ENCODE data around the gene NLRC5.

NLRC5 gene

GRCh38 chr16:57026778-57027062, 37.4 kb downstream of the NLRC5 start:
- no peaks in the 10 kb centered on the region for H3K9me3 ChIP-seq (ENCODE audit: control insufficient read depth in 2 of 2, low read length in 2 of 2)
- H3K4me3 ChIP-seq (ENCODE audit: low read length in 2 of 2): no peak overlapping the region
- peaks cover 5 to 6% of the 10 kb centered on the region in 2 donors for H3K36me3 ChIP-seq (ENCODE audit: control insufficient read depth in 2 of 2, insufficient read depth in 2 of 2, low read length in 2 of 2)
- H3K9ac ChIP-seq (ENCODE audit: low read length in 2 of 2): no peak overlapping the region
- no peak overlapping the region for H3K27ac ChIP-seq (ENCODE audit: low read length)
- H3K27me3 ChIP-seq (ENCODE audit: control insufficient read depth in 1 of 2, insufficient read depth in 2 of 2, low read length in 2 of 2): no peaks in the 10 kb centered on the region
- no peaks in the 10 kb centered on the region for H3K4me1 ChIP-seq (ENCODE audit: control insufficient read depth, insufficient read depth, low read length)

DNA sequence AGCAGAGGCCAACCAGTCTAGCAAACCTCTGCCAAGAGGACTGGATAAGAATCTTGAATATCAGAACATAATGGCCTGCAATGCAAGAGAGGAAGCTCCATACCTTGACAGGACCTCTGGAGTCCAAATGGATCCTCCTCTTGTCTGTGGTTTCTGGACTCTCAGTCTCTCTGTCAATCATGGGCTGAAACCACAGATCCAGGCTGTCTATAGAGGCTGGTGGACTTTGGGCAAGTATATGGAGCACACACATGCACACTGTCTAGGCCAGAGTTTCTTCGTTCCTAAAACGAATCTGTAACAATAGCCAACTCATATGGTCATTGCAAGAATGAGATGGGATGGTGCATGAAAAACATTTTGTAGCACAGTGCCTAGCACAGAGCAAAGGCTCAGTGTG, 37.7 kb downstream of the NLRC5 start:
- H3K4me3 ChIP-seq (ENCODE audit: low read length in 2 of 2): no peak overlapping the region
- H3K36me3 ChIP-seq (ENCODE audit: control insufficient read depth in 2 of 2, insufficient read depth in 2 of 2, low read length in 2 of 2): peaks cover 3 to 4% of the 10 kb centered on the region in 2 donors
- no peaks in the 10 kb centered on the region for H3K4me1 ChIP-seq (ENCODE audit: control insufficient read depth, insufficient read depth, low read length)
- no peak overlapping the region for H3K27ac ChIP-seq (ENCODE audit: low read length)
- H3K9me3 ChIP-seq (ENCODE audit: control insufficient read depth in 2 of 2, low read length in 2 of 2): no peaks in the 10 kb centered on the region
- no peaks in the 10 kb centered on the region for H3K27me3 ChIP-seq (ENCODE audit: control insufficient read depth in 1 of 2, insufficient read depth in 2 of 2, low read length in 2 of 2)
- no peak overlapping the region for H3K9ac ChIP-seq (ENCODE audit: low read length in 2 of 2)

DNA sequence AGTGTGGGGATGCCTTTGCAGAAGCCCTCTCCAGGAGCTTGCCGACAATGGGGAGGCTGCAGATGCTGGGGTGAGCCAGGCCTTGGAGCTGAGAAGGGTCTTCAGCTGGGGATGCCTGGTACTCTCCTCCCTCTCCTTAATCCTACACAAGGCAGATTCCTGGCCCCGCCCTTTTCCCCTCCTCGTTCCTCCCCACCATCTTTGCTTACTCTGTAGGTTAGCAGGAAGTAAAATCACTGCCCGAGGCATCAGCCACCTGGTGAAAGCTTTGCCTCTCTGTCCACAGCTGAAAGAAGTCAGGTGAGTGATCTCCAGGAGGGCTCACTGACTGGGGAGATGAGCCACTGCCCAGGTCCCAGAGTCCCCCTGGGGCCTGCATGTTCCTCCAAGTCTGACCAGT, 38.7 kb downstream of the NLRC5 start:
- no peaks in the 10 kb centered on the region for H3K4me1 ChIP-seq (ENCODE audit: control insufficient read depth, insufficient read depth, low read length)
- no peaks in the 10 kb centered on the region for H3K27me3 ChIP-seq (ENCODE audit: control insufficient read depth in 1 of 2, insufficient read depth in 2 of 2, low read length in 2 of 2)
- H3K36me3 ChIP-seq (ENCODE audit: control insufficient read depth in 2 of 2, insufficient read depth in 2 of 2, low read length in 2 of 2): peaks cover 3% of the 10 kb centered on the region in 2 donors
- H3K9me3 ChIP-seq (ENCODE audit: control insufficient read depth in 2 of 2, low read length in 2 of 2): no peaks in the 10 kb centered on the region
- H3K9ac ChIP-seq (ENCODE audit: low read length in 2 of 2): no peak overlapping the region
- H3K27ac ChIP-seq (ENCODE audit: low read length): no peak overlapping the region
- H3K4me3 ChIP-seq (ENCODE audit: low read length in 2 of 2): no peak overlapping the region

GRCh38 chr16:57029161-57030160, 40.1 kb downstream of the NLRC5 start:
- H3K36me3 ChIP-seq (ENCODE audit: control insufficient read depth in 2 of 2, insufficient read depth in 2 of 2, low read length in 2 of 2): peaks cover 3 to 6% of the 10 kb centered on the region in 2 donors
- H3K4me1 ChIP-seq (ENCODE audit: control insufficient read depth, insufficient read depth, low read length): no peaks in the 10 kb centered on the region
- H3K4me3 ChIP-seq (ENCODE audit: low read length in 2 of 2): no peak overlapping the region
- no peak overlapping the region for H3K27ac ChIP-seq (ENCODE audit: low read length)
- no peaks in the 10 kb centered on the region for H3K9me3 ChIP-seq (ENCODE audit: control insufficient read depth in 2 of 2, low read length in 2 of 2)
- no peak overlapping the region for H3K9ac ChIP-seq (ENCODE audit: low read length in 2 of 2)
- no peaks in the 10 kb centered on the region for H3K27me3 ChIP-seq (ENCODE audit: control insufficient read depth in 1 of 2, insufficient read depth in 2 of 2, low read length in 2 of 2)

GRCh38 chr16:57030346-57030902, 41.1 kb downstream of the NLRC5 start:
- no peaks in the 10 kb centered on the region for H3K27me3 ChIP-seq (ENCODE audit: control insufficient read depth in 1 of 2, insufficient read depth in 2 of 2, low read length in 2 of 2)
- peaks cover 3 to 7% of the 10 kb centered on the region in 2 donors for H3K36me3 ChIP-seq (ENCODE audit: control insufficient read depth in 2 of 2, insufficient read depth in 2 of 2, low read length in 2 of 2)
- H3K9ac ChIP-seq (ENCODE audit: low read length in 2 of 2): no peak overlapping the region
- no peaks in the 10 kb centered on the region for H3K9me3 ChIP-seq (ENCODE audit: control insufficient read depth in 2 of 2, low read length in 2 of 2)
- no peaks in the 10 kb centered on the region for H3K4me1 ChIP-seq (ENCODE audit: control insufficient read depth, insufficient read depth, low read length)
- H3K27ac ChIP-seq (ENCODE audit: low read length): no peak overlapping the region
- H3K4me3 ChIP-seq (ENCODE audit: low read length in 2 of 2): no peak overlapping the region

GRCh38 chr16:57031156-57031555, 41.8 kb downstream of the NLRC5 start:
- Histone ChIP-seq H3K36me3 (ENCODE audit: control insufficient read depth in 2 of 2, insufficient read depth in 2 of 2, low read length in 2 of 2) (peaks cover 3 to 7% of the 10 kb centered on the region in 2 donors), H3K27ac (ENCODE audit: low read length) (no peak overlapping the region), H3K9me3 (ENCODE audit: control insufficient read depth in 2 of 2, low read length in 2 of 2) (no peaks in the 10 kb centered on the region), H3K9ac (ENCODE audit: low read length in 2 of 2) (no peak overlapping the region), H3K4me1 (ENCODE audit: control insufficient read depth, insufficient read depth, low read length) (no peaks in the 10 kb centered on the region), H3K4me3 (ENCODE audit: low read length in 2 of 2) (no peak overlapping the region), H3K27me3 (ENCODE audit: control insufficient read depth in 1 of 2, insufficient read depth in 2 of 2, low read length in 2 of 2) (no peaks in the 10 kb centered on the region)

GRCh38 chr16:57032346-57032745, 43.0 kb downstream of the NLRC5 start:
- Histone ChIP-seq H3K9ac (ENCODE audit: low read length in 2 of 2) (no peak overlapping the region), H3K27ac (ENCODE audit: low read length) (no peak overlapping the region), H3K4me3 (ENCODE audit: low read length in 2 of 2) (no peak overlapping the region), H3K9me3 (ENCODE audit: control insufficient read depth in 2 of 2, low read length in 2 of 2) (no peaks in the 10 kb centered on the region), H3K36me3 (ENCODE audit: control insufficient read depth in 2 of 2, insufficient read depth in 2 of 2, low read length in 2 of 2) (peaks cover 3 to 7% of the 10 kb centered on the region in 2 donors), H3K27me3 (ENCODE audit: control insufficient read depth in 1 of 2, insufficient read depth in 2 of 2, low read length in 2 of 2) (no peaks in the 10 kb centered on the region), H3K4me1 (ENCODE audit: control insufficient read depth, insufficient read depth, low read length) (no peaks in the 10 kb centered on the region)

DNA sequence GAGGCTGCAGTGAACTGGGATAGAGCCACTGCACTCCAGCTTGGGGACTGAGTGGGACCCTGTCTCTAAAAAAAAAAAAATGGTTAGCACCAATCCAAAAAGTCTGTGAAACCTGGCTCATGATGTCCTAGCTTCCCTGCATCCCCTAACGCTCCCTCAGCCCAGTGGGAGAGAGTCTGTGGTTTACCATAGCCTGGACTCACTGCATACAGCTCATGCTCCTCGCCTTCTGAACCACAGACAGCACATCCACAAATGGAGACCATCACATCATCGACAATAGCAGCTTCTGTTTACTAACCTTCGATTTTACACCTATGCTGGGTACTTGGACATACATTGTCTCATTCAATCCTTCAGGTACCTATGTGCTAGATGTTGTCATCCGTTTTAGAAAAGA, 43.6 kb downstream of the NLRC5 start:
- H3K27me3 ChIP-seq (ENCODE audit: control insufficient read depth in 1 of 2, insufficient read depth in 2 of 2, low read length in 2 of 2): no peaks in the 10 kb centered on the region
- H3K36me3 ChIP-seq (ENCODE audit: control insufficient read depth in 2 of 2, insufficient read depth in 2 of 2, low read length in 2 of 2): peaks cover 3 to 7% of the 10 kb centered on the region in 2 donors
- H3K4me3 ChIP-seq (ENCODE audit: low read length in 2 of 2): no peak overlapping the region
- no peaks in the 10 kb centered on the region for H3K4me1 ChIP-seq (ENCODE audit: control insufficient read depth, insufficient read depth, low read length)
- no peak overlapping the region for H3K9ac ChIP-seq (ENCODE audit: low read length in 2 of 2)
- no peaks in the 10 kb centered on the region for H3K9me3 ChIP-seq (ENCODE audit: control insufficient read depth in 2 of 2, low read length in 2 of 2)
- no peak overlapping the region for H3K27ac ChIP-seq (ENCODE audit: low read length)

GRCh38 chr16:57036315-57036714, 47.0 kb downstream of the NLRC5 start:
- Histone ChIP-seq H3K4me1 (ENCODE audit: control insufficient read depth, insufficient read depth, low read length) (no peaks in the 10 kb centered on the region), H3K9ac (ENCODE audit: low read length in 2 of 2) (no peak overlapping the region), H3K9me3 (ENCODE audit: control insufficient read depth in 2 of 2, low read length in 2 of 2) (no peaks in the 10 kb centered on the region), H3K27me3 (ENCODE audit: control insufficient read depth in 1 of 2, insufficient read depth in 2 of 2, low read length in 2 of 2) (no peaks in the 10 kb centered on the region), H3K36me3 (ENCODE audit: control insufficient read depth in 2 of 2, insufficient read depth in 2 of 2, low read length in 2 of 2) (peaks cover 7 to 12% of the 10 kb centered on the region in 2 donors), H3K27ac (ENCODE audit: low read length) (no peak overlapping the region), H3K4me3 (ENCODE audit: low read length in 2 of 2) (no peak overlapping the region)

- Histone ChIP-seq H3K9ac (ENCODE audit: low read length in 2 of 2) (no peak overlapping the region), H3K27ac (ENCODE audit: low read length) (no peak overlapping the region), H3K27me3 (ENCODE audit: control insufficient read depth in 1 of 2, insufficient read depth in 2 of 2, low read length in 2 of 2) (no peaks in the 10 kb centered on the region), H3K9me3 (ENCODE audit: control insufficient read depth in 2 of 2, low read length in 2 of 2) (no peaks in the 10 kb centered on the region), H3K4me3 (ENCODE audit: low read length in 2 of 2) (no peak overlapping the region), H3K4me1 (ENCODE audit: control insufficient read depth, insufficient read depth, low read length) (no peaks in the 10 kb centered on the region), H3K36me3 (ENCODE audit: control insufficient read depth in 2 of 2, insufficient read depth in 2 of 2, low read length in 2 of 2) (peaks cover 6 to 12% of the 10 kb centered on the region in 2 donors)
Measured at GRCh38 chr16:57036945-57037344, 47.6 kb downstream of the NLRC5 start.

DNA sequence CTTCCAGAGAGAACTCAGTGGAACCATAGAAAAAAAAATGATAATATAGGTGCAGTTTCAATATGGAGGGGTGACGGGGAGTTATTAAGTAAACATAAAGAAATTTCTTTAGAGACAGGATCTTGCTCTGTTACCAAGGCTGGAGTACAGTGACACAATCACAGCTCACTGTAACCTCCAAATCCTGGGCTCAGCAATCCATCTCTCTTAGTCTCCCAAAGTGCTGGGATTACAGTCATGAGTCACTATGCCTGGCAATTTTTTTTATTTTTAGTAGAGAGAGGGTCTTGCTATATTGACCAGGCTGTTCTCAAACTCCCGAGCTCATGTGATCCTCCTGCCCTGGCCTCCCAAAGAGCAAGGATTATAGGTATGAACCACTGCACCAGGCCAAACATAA, 48.8 kb downstream of the NLRC5 start:
- Histone ChIP-seq H3K27ac (ENCODE audit: low read length) (no peak overlapping the region), H3K4me1 (ENCODE audit: control insufficient read depth, insufficient read depth, low read length) (no peaks in the 10 kb centered on the region), H3K36me3 (ENCODE audit: control insufficient read depth in 2 of 2, insufficient read depth in 2 of 2, low read length in 2 of 2) (peaks cover 6 to 10% of the 10 kb centered on the region in 2 donors)

More for the DNA sequence above, 48.8 kb downstream of the NLRC5 start:
- no peak overlapping the region for H3K4me3 ChIP-seq (ENCODE audit: low read length in 2 of 2)
- no peaks in the 10 kb centered on the region for H3K27me3 ChIP-seq (ENCODE audit: control insufficient read depth in 1 of 2, insufficient read depth in 2 of 2, low read length in 2 of 2)
- no peak overlapping the region for H3K9ac ChIP-seq (ENCODE audit: low read length in 2 of 2)
- H3K9me3 ChIP-seq (ENCODE audit: control insufficient read depth in 2 of 2, low read length in 2 of 2): no peaks in the 10 kb centered on the region

Data from stomach smooth muscle (tissue), 2 donors.